GM23338 (cell line): ENCODE data around the gene IVD. TPM values are rescaled to one million over a fixed set of nuclear protein-coding genes. Genes with fewer than 3 reads are reported as not detected.

ENCODE experiments used
- ATAC-seq: fragments of 200-7000 bp; cut with Tn5 transposase; 3 replicates; pipeline ENCODE4 v1.9.1; 2020
- DNase-seq: peaks from one replicate; pipeline ENCODE4 v3.0.0-alpha.2; 2015; ENCODE audit warnings: low spot score
- H2AFZ ChIP-seq: fragments of 200-600 bp; sonication (generic); 2 replicates; pipeline ENCODE4 v1.8.0; 2016; ENCODE audit warnings: antibody characterized with exemption, mild to moderate bottlenecking, moderate library complexity
- H3F3A ChIP-seq: fragments of 200-600 bp; sonication (generic); replicated peaks from 2 replicates; pipeline ENCODE4 v1.8.0; 2017; ENCODE audit warnings: antibody characterized with exemption, mixed run types, low read depth
- H3K27ac ChIP-seq: fragments of 200-600 bp; sonication (generic); 2 replicates; pipeline ENCODE4 v1.6.1; 2016; ENCODE audit warnings: low read depth
- H3K27me3 ChIP-seq: fragments of 200-600 bp; sonication (generic); 2 replicates; pipeline ENCODE4 v1.8.0; 2016; ENCODE audit warnings: mild to moderate bottlenecking, mixed run types, moderate library complexity; ENCODE audit not compliant: insufficient read depth
- H3K36me3 ChIP-seq: fragments of 200-600 bp; sonication (generic); 2 replicates; pipeline ENCODE4 v1.8.0; 2016; ENCODE audit warnings: mild to moderate bottlenecking; ENCODE audit not compliant: insufficient read depth
- H3K4me1 ChIP-seq: fragments of 200-600 bp; sonication (generic); 2 replicates; pipeline ENCODE4 v1.8.0; 2016; ENCODE audit warnings: mild to moderate bottlenecking, moderate library complexity; ENCODE audit not compliant: insufficient read depth
- H3K4me2 ChIP-seq: fragments of 200-600 bp; sonication (generic); 2 replicates; pipeline ENCODE4 v1.7.1; 2017; ENCODE audit warnings: mixed run types
- H3K4me3 ChIP-seq: fragments of 200-600 bp; sonication (generic); 2 replicates; pipeline ENCODE4 v1.6.1; 2016; ENCODE audit warnings: mixed run types
- H3K79me2 ChIP-seq: fragments of 200-600 bp; sonication (generic); replicated peaks from 2 replicates; pipeline ENCODE4 v1.8.0; 2017; ENCODE audit warnings: mild to moderate bottlenecking; ENCODE audit not compliant: insufficient read depth
- H3K9me2 ChIP-seq: fragments of 200-600 bp; sonication (generic); 2 replicates; pipeline ENCODE4 v1.8.0; 2017; ENCODE audit not compliant: insufficient read depth
- H4K20me1 ChIP-seq: fragments of 200-600 bp; sonication (generic); replicated peaks from 2 replicates; pipeline ENCODE4 v1.8.0; 2017; ENCODE audit warnings: mild to moderate bottlenecking; ENCODE audit not compliant: insufficient read depth
- H3K27ac Mint-ChIP-seq: 2 replicates; pipeline ENCODE4 v1.8.0; 2020; ENCODE audit warnings: inconsistent platforms, mild to moderate bottlenecking, moderate library complexity, mixed read lengths
- H3K27me3 Mint-ChIP-seq: 3 replicates; pipeline ENCODE4 v1.8.0; 2022; ENCODE audit warnings: low read depth, mild to moderate bottlenecking, moderate library complexity, mixed read lengths, inconsistent platforms; ENCODE audit not compliant: insufficient read depth, poor library complexity
- H3K36me3 Mint-ChIP-seq: 3 replicates; pipeline ENCODE4 v1.8.0; 2021; ENCODE audit warnings: low read depth, mild to moderate bottlenecking, inconsistent platforms, moderate library complexity, mixed read lengths
- H3K4me1 Mint-ChIP-seq: 3 replicates; pipeline ENCODE4 v1.8.0; 2020; ENCODE audit warnings: mild to moderate bottlenecking, inconsistent platforms, mixed read lengths
- H3K4me3 Mint-ChIP-seq: 3 replicates; pipeline ENCODE4 v1.8.0; 2021; ENCODE audit warnings: moderate library complexity, mild to moderate bottlenecking, inconsistent platforms, mixed read lengths
- H3K9me3 Mint-ChIP-seq: 3 replicates; pipeline ENCODE4 v1.8.0; 2020; ENCODE audit warnings: moderate library complexity, mild to moderate bottlenecking, inconsistent platforms, mixed read lengths
- CREB1 ChIP-seq: fragments of 250-450 bp; sonication (Bioruptor Pico); IDR thresholded peaks from 2 replicates; pipeline ENCODE4 v1.5.0; 2020; ENCODE audit warnings: low read depth, mild to moderate bottlenecking, moderate library complexity
- EZH2 ChIP-seq: fragments of 200-600 bp; sonication (generic); IDR thresholded peaks from one replicate; pipeline ENCODE4 v1.8.0; 2017; ENCODE audit warnings: antibody characterized with exemption, mild to moderate bottlenecking, low read depth; ENCODE audit not compliant: unreplicated experiment
- EZH2phosphoT487 ChIP-seq: fragments of 200-600 bp; sonication (generic); IDR thresholded peaks from one replicate; pipeline ENCODE4 v1.8.1; 2018; ENCODE audit warnings: antibody characterized with exemption; ENCODE audit not compliant: unreplicated experiment
- JUNB ChIP-seq: IDR thresholded peaks from one replicate; pipeline ENCODE4 v1.6.1; 2016; ENCODE audit warnings: antibody characterized with exemption; ENCODE audit not compliant: unreplicated experiment
- NANOG ChIP-seq: IDR thresholded peaks from 2 replicates; pipeline ENCODE4 v1.6.1; 2016; ENCODE audit warnings: antibody characterized with exemption, borderline replicate concordance
- POLR2AphosphoS5 ChIP-seq: IDR thresholded peaks from 2 replicates; pipeline ENCODE4 v1.6.1; 2016; ENCODE audit warnings: antibody characterized with exemption, low read depth
- REST ChIP-seq: IDR thresholded peaks from one replicate; pipeline ENCODE4 v1.6.1; 2018; ENCODE audit warnings: antibody characterized with exemption; ENCODE audit not compliant: unreplicated experiment
- STAT1 ChIP-seq: IDR thresholded peaks from one replicate; pipeline ENCODE4 v1.6.1; 2016; ENCODE audit warnings: antibody characterized with exemption; ENCODE audit not compliant: unreplicated experiment
- ZNF114 ChIP-seq: fragments of 250-450 bp; sonication (Bioruptor Pico); IDR thresholded peaks from 2 replicates; pipeline ENCODE4 v1.5.0; 2020; ENCODE audit warnings: mild to moderate bottlenecking, moderate library complexity
- ZNF331 ChIP-seq: fragments of 250-450 bp; sonication (Bioruptor Pico); IDR thresholded peaks from 2 replicates; pipeline ENCODE4 v1.5.0; 2020; ENCODE audit warnings: low read depth, mild to moderate bottlenecking, moderate library complexity
- polyA plus RNA-seq: library from polyadenylated mRNA; unstranded; fragments of >200 nt; fragmentation: Nextera tagmentation; extraction: Ambion mirVana; gene quantifications from 2 replicates; pipeline ENCODE4 v1.2.1, GENCODE V29; 2016
- total RNA-seq: library from RNA; depleted of rRNA; stranded (reverse); fragments of >200 nt; shearing (Covaris generic); gene quantifications from 2 replicates; pipeline ENCODE4 v1.2.3, GENCODE V29; 2014
- TF ChIP-seq, protein P1 (sequence below): fragments of 250-450 bp; sonication (Bioruptor Pico); IDR thresholded peaks from 2 replicates; pipeline ENCODE4 v1.5.0; 2020; ENCODE audit warnings: mild to moderate bottlenecking, moderate library complexity
- TF ChIP-seq, protein P2 (sequence below), 2 experiments: fragments of 200-600 bp in 1 of 2; sonication (generic) in 1 of 2; conservative IDR thresholded peaks; 2 replicates each; pipeline versions ENCODE4 v1.5.1 to v1.6.1; 2016 to 2017; ENCODE audit warnings: antibody characterized with exemption in 2 of 2, low read depth in 2 of 2, mild to moderate bottlenecking in 2 of 2, moderate library complexity in 1 of 2
- TF ChIP-seq, protein P3 (sequence below): IDR thresholded peaks from 2 replicates; pipeline ENCODE4 v1.6.1; 2016; ENCODE audit warnings: antibody characterized with exemption

Gene IVD
- total and polyA plus RNA-seq, 2 experiments from 2014 or later: 54.1 to 75.4 TPM

DNA sequence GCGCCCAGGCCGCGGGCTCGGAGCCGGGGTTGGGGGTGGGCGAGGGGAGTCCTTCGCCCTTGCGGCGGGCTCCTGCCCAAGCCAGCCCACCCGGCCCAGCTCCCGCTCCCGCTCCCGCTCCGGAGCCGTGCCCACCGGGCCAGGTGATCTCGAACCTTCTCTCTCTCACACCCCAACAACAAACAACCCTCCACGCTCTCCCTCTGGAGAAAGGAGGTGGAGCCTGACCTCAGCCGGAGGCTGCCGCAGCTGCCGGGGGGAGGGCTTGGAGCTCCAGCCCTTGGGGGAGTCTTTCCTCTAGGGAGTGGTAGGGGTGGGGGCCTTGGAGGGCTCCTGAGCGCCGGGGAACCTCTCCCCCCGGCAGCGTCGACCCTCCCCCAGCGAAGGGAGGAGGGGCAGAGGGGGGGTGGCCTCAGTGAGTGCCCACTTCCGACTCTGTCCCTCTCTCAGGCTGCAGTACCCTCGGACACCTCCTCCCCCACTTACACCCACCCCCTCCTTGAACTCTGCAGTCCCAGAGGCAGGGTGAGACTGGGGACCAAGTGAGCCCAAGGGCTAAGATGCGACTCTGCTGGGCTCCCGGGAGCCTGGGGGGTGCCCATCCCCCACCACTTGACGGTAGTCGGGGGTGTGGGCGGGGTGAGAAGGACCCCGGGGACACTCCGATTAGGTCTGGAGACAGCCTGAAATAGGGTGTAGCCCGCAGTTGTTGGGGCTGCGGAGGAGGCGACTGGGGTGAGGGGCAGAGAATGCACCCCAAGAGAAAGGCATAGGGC is 30.7 kb downstream of the IVD start:
- Mint-ChIP-seq H3K4me1 (peaks cover 38% of the 10 kb centered on the region), H3K27ac (no peak overlapping the region), H3K27me3 (peaks cover 46% of the 10 kb centered on the region), H3K9me3 (no peaks in the 10 kb centered on the region), H3K4me3 (peak overlapping the region; percentile 94), H3K36me3 (no peaks in the 10 kb centered on the region)
- DNase-seq (peak; percentile 63), ATAC-seq (peak; percentile 7)
- Histone ChIP-seq H3K27me3 (peaks cover 38% of the 10 kb centered on the region), H4K20me1 (no peaks in the 10 kb centered on the region), H3K4me1 (peaks cover 36% of the 10 kb centered on the region), H3F3A (0 out of 2 replicates have a peak, but pooled peaks cover 9% of the 10 kb centered on the region), H3K79me2 (0 out of 2 replicates have a peak, but pooled peaks cover 2% of the 10 kb centered on the region), H3K4me2 (peak overlapping the region; percentile 100), H2AFZ (peak overlapping the region; percentile 94), H3K27ac (no peak overlapping the region), H3K4me3 (peak overlapping the region; percentile 82), H3K36me3 (no peaks in the 10 kb centered on the region), H3K9me2 (no peaks in the 10 kb centered on the region)
- TF ChIP-seq STAT1 (no peak), ZNF114 (no peak), REST (no peak), ZNF331 (CRISPR knock-in tag) (no peak), EZH2 (no peak), EZH2phosphoT487 (no peak), CREB1 (CRISPR knock-in tag) (no peak), JUNB (no peak), NANOG (no peak), POLR2AphosphoS5 (no peak; the same call in none of the 2 replicates)
- TF ChIP-seq, protein P1, sequence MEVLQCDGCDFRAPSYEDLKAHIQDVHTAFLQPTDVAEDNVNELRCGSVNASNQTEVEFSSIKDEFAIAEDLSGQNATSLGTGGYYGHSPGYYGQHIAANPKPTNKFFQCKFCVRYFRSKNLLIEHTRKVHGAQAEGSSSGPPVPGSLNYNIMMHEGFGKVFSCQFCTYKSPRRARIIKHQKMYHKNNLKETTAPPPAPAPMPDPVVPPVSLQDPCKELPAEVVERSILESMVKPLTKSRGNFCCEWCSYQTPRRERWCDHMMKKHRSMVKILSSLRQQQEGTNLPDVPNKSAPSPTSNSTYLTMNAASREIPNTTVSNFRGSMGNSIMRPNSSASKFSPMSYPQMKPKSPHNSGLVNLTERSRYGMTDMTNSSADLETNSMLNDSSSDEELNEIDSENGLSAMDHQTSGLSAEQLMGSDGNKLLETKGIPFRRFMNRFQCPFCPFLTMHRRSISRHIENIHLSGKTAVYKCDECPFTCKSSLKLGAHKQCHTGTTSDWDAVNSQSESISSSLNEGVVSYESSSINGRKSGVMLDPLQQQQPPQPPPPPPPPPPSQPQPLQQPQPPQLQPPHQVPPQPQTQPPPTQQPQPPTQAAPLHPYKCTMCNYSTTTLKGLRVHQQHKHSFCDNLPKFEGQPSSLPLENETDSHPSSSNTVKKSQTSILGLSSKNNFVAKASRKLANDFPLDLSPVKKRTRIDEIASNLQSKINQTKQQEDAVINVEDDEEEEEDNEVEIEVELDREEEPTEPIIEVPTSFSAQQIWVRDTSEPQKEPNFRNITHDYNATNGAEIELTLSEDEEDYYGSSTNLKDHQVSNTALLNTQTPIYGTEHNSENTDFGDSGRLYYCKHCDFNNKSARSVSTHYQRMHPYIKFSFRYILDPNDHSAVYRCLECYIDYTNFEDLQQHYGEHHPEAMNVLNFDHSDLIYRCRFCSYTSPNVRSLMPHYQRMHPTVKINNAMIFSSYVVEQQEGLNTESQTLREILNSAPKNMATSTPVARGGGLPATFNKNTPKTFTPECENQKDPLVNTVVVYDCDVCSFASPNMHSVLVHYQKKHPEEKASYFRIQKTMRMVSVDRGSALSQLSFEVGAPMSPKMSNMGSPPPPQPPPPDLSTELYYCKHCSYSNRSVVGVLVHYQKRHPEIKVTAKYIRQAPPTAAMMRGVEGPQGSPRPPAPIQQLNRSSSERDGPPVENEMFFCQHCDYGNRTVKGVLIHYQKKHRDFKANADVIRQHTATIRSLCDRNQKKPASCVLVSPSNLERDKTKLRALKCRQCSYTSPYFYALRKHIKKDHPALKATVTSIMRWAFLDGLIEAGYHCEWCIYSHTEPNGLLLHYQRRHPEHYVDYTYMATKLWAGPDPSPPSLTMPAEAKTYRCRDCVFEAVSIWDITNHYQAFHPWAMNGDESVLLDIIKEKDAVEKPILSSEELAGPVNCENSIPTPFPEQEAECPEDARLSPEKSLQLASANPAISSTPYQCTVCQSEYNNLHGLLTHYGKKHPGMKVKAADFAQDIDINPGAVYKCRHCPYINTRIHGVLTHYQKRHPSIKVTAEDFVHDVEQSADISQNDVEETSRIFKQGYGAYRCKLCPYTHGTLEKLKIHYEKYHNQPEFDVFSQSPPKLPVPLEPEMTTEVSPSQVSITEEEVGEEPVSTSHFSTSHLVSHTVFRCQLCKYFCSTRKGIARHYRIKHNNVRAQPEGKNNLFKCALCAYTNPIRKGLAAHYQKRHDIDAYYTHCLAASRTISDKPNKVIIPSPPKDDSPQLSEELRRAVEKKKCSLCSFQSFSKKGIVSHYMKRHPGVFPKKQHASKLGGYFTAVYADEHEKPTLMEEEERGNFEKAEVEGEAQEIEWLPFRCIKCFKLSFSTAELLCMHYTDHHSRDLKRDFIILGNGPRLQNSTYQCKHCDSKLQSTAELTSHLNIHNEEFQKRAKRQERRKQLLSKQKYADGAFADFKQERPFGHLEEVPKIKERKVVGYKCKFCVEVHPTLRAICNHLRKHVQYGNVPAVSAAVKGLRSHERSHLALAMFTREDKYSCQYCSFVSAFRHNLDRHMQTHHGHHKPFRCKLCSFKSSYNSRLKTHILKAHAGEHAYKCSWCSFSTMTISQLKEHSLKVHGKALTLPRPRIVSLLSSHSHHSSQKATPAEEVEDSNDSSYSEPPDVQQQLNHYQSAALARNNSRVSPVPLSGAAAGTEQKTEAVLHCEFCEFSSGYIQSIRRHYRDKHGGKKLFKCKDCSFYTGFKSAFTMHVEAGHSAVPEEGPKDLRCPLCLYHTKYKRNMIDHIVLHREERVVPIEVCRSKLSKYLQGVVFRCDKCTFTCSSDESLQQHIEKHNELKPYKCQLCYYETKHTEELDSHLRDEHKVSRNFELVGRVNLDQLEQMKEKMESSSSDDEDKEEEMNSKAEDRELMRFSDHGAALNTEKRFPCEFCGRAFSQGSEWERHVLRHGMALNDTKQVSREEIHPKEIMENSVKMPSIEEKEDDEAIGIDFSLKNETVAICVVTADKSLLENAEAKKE (CRISPR knock-in tag): no peak
- TF ChIP-seq, protein P2, sequence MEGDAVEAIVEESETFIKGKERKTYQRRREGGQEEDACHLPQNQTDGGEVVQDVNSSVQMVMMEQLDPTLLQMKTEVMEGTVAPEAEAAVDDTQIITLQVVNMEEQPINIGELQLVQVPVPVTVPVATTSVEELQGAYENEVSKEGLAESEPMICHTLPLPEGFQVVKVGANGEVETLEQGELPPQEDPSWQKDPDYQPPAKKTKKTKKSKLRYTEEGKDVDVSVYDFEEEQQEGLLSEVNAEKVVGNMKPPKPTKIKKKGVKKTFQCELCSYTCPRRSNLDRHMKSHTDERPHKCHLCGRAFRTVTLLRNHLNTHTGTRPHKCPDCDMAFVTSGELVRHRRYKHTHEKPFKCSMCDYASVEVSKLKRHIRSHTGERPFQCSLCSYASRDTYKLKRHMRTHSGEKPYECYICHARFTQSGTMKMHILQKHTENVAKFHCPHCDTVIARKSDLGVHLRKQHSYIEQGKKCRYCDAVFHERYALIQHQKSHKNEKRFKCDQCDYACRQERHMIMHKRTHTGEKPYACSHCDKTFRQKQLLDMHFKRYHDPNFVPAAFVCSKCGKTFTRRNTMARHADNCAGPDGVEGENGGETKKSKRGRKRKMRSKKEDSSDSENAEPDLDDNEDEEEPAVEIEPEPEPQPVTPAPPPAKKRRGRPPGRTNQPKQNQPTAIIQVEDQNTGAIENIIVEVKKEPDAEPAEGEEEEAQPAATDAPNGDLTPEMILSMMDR (conservative IDR thresholded peaks at IDR 0.05; ENCODE audit: low read depth in 2 of 2): no peak
- TF ChIP-seq, protein P3, sequence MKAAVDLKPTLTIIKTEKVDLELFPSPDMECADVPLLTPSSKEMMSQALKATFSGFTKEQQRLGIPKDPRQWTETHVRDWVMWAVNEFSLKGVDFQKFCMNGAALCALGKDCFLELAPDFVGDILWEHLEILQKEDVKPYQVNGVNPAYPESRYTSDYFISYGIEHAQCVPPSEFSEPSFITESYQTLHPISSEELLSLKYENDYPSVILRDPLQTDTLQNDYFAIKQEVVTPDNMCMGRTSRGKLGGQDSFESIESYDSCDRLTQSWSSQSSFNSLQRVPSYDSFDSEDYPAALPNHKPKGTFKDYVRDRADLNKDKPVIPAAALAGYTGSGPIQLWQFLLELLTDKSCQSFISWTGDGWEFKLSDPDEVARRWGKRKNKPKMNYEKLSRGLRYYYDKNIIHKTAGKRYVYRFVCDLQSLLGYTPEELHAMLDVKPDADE: no peak
